ENCODE data around the gene TSPAN3. TPM values are rescaled to one million over a fixed set of nuclear protein-coding genes. Genes with fewer than 3 reads are reported as not detected.

The TSPAN3 gene
- total and polyA plus RNA-seq, 10 of the 15 experiments (the other 5 are each of a cell fraction or from before 2014, with no cell fraction given): 18.9 to 114 (median 57.2) TPM

GRCh38 chr15:76996526-76997401 lies 74.1 kb downstream of the TSPAN3 start:
- no peaks in the 10 kb centered on the region for H3K36me3 ChIP-seq (ENCODE audit: control insufficient read depth in 2 of 2, insufficient read depth in 2 of 2, low read length in 1 of 2)
- DNase-seq (ENCODE audit: low read depth, low spot score) (no peak), FAIRE-seq (no peak), ATAC-seq (no peak)
- POLR2A ChIA-PET: interaction anchor here (1.3 to 4.4 kb wide), 6 partner anchors 9 to 22 kb away, joined by 3 to 32 read pairs (median 16); no protein-coding TSS in a partner anchor
- no peaks in the 10 kb centered on the region for H4K20me1 ChIP-seq (ENCODE audit: control insufficient read depth, insufficient read depth)
- peak overlapping the region; percentile 72 for H3K4me2 ChIP-seq (ENCODE audit: control insufficient read depth, insufficient read depth)
- in situ Hi-C loops (cut with MboI): no loop called here
- no peak overlapping the region for H2AFZ ChIP-seq (ENCODE audit: control insufficient read depth, low read depth, low read length)
- H3K79me2 ChIP-seq (ENCODE audit: control insufficient read depth, insufficient read depth, low read length): peaks cover 6% of the 10 kb centered on the region
- no peak for TF ChIP-seq SMAD1 (IDR thresholded peaks at IDR 0.05; ENCODE audit: low read depth, partially characterized antibody)
- TF ChIP-seq MTA3 (IDR thresholded peaks at IDR 0.05; ENCODE audit: borderline replicate concordance, low read length): no peak
- no peak for TF ChIP-seq MYB (IDR thresholded peaks at IDR 0.05; ENCODE audit: borderline replicate concordance, low read depth, low read length)
- TF ChIP-seq PAX5 (IDR thresholded peaks at IDR 0.05; ENCODE audit: borderline replicate concordance, low read depth, low read length): no peak
- no peak for TF ChIP-seq SRF (IDR thresholded peaks at IDR 0.05; ENCODE audit: low read depth in 2 of 2, low read length in 2 of 2)
- TF ChIP-seq CHD4 (IDR thresholded peaks at IDR 0.05): no peak
- peaks cover 28% of the 10 kb centered on the region for H3K4me1 ChIP-seq (ENCODE audit: control insufficient read depth, insufficient read depth, low read length)
- H3K4me3 ChIP-seq: peak overlapping the region; percentile 68
- CTCF ChIA-PET: interaction anchor here (1.1 to 5.9 kb wide), 8 partner anchors 8 to 846 kb away, joined by 3 to 42 read pairs (median 4); no protein-coding TSS in a partner anchor
- RAD21 ChIA-PET (ENCODE audit: unreplicated experiment): interaction anchor here (0.6 to 4.1 kb wide), 7 partner anchors 9 to 27 kb away, joined by 3 to 42 read pairs (median 6); no protein-coding TSS in a partner anchor
- BruUV-seq (replicated peaks): no TSS peak
- 89% methylated on average over 14 of the region's 14 CpGs for WGBS (ENCODE audit: insufficient coverage, insufficient replicate concordance, low lambda C conversion rate, missing lambda C conversion rate)
- no peaks in the 10 kb centered on the region for H3K27me3 ChIP-seq (replicated peaks in 1 of 2; ENCODE audit: control insufficient read depth in 2 of 2, insufficient read depth in 2 of 2, low read length in 1 of 2)
- SMC1A ChIA-PET (ENCODE audit: uncharacterized antibody, unreplicated experiment): interaction anchor here (1.4 to 7.8 kb wide), 8 partner anchors 9 to 72 kb away, joined by 4 to 99 read pairs (median 10); no protein-coding TSS in a partner anchor
- intact Hi-C loops (cut with micrococcal nuclease; ENCODE audit: unreplicated experiment): no loop called here
- no peaks in the 10 kb centered on the region for H3K9me3 ChIP-seq (replicated peaks; ENCODE audit: control insufficient read depth, insufficient read depth, low read length)
- H3K9ac ChIP-seq (ENCODE audit: control insufficient read depth, insufficient read depth, low read length): no peak overlapping the region; the same call in 1 of the 2 replicates
- H3K27ac ChIP-seq (ENCODE audit: control insufficient read depth, insufficient read depth): peak overlapping the region; percentile 35
